Measurements from ENCODE around the gene TTI1.

TTI1 gene

DNA sequence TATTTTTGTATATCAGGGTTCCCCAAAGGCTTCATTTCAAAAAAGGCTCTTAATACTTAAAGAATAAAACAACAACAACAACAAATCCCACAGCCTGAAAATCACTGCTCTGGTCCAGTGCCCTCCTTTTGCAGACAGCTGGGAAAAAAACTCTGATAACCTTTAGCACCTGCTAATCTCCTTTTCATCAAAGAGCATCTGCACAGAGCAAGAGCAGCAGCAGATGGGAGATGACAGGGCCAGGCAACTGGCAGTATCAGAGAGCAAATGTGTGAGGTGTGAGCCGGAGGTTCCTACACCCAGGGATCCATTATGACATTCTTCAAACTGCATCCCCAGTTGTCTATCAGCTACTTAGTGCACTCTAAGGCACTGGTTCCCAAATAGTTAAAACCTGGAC, 25.7 kb downstream of the TTI1 start:
- TF ChIP-seq, protein P1, sequence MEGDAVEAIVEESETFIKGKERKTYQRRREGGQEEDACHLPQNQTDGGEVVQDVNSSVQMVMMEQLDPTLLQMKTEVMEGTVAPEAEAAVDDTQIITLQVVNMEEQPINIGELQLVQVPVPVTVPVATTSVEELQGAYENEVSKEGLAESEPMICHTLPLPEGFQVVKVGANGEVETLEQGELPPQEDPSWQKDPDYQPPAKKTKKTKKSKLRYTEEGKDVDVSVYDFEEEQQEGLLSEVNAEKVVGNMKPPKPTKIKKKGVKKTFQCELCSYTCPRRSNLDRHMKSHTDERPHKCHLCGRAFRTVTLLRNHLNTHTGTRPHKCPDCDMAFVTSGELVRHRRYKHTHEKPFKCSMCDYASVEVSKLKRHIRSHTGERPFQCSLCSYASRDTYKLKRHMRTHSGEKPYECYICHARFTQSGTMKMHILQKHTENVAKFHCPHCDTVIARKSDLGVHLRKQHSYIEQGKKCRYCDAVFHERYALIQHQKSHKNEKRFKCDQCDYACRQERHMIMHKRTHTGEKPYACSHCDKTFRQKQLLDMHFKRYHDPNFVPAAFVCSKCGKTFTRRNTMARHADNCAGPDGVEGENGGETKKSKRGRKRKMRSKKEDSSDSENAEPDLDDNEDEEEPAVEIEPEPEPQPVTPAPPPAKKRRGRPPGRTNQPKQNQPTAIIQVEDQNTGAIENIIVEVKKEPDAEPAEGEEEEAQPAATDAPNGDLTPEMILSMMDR (IDR thresholded peaks at IDR 0.05; ENCODE audit: low read depth, low read length, missing control alignments) = no peak
- no peak for DNase-seq (ENCODE audit: extremely low read depth, low read depth)
- H3K4me3 ChIP-seq (replicated peaks; ENCODE audit: low read depth, low read length) = no peak overlapping the region

DNA sequence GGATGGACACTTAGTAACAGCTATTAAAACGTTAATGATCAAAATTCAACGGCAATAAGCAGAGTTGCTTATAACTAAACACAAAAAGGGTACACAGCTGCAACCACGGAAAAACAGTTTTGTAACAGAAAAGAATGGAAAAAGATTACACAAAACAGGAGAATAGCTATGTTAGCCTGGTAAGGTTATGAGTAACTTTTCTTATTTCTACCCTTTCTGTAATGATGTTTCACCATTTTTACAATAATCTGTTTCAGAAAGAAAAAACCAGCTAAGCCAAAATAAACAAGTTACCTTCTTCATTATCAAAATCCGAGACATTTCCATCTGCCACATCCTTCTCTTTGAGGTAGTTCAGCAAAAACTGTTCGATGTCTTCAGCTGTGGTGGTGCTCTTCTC, 27.4 kb downstream of the TTI1 start:
- no peak overlapping the region for H3K4me3 ChIP-seq (replicated peaks; ENCODE audit: low read depth, low read length)
- no peak for DNase-seq (ENCODE audit: extremely low read depth, low read depth)
- TF ChIP-seq, protein P1 (IDR thresholded peaks at IDR 0.05; ENCODE audit: low read depth, low read length, missing control alignments) = no peak

DNA sequence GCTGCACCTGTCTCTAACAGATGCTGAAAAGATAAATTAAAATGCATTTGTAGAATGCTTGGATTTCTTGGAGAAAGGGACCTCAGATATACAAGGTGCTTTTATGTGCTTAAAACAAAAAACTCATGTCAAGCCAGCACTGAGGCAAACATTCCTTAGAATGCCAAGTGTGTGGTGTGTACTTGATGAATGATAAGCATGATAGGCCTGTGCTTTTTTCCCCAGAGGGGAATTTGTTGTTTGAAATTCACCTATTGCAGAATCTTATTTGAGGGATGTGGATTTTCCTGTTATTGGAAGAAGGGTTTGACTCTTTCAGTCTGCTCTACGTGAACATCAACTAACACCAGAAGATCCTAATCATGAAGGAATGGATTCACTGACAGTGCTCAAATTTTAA, 28.8 kb downstream of the TTI1 start:
- DNase-seq (ENCODE audit: extremely low read depth, low read depth) = no peak
- TF ChIP-seq, protein P1 (IDR thresholded peaks at IDR 0.05; ENCODE audit: low read depth, low read length, missing control alignments) = no peak
- no peak overlapping the region for H3K4me3 ChIP-seq (replicated peaks; ENCODE audit: low read depth, low read length)

DNA sequence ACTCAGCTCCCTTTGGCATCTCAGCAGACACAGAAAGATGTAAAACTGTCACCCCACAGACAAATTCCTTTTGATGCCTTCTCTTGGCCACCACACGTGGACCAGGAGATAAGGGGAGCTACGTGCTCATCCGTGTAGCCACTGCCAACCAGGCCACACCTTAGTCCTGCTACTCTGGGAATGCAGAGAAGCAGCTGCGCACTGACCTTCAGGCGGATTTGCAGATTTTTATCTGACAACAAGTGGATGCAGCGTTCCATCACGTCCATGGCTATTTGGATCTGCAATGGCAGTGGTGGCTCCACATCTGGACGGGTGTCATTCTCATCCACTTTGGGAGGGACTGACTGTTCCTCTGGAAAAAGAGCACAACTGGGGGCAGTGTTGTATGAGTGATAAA, 30.8 kb downstream of the TTI1 start:
- DNase-seq (ENCODE audit: extremely low read depth, low read depth) = no peak
- H3K4me3 ChIP-seq (replicated peaks; ENCODE audit: low read depth, low read length) = no peak overlapping the region
- TF ChIP-seq, protein P1 (IDR thresholded peaks at IDR 0.05; ENCODE audit: low read depth, low read length, missing control alignments) = no peak

DNA sequence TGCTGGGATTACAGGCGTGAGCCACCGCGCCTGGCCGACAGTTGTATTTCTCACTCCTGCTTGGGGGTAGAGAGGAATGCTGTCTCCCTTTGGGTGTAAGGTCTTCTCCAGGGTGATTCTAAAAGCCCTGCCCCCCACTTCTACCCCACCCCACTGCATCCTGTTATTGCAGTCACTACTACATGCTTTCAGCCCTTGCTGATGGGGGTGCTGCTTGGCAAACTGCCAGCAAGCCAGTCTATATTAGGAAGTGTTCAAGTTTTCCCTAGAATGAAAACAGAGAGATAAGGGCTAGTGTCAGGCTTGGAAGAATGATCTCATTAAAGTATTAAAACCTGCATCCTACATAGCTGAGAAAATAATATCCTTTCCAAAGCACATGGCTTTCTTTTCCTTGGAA, 31.3 kb downstream of the TTI1 start:
- TF ChIP-seq, protein P1 (IDR thresholded peaks at IDR 0.05; ENCODE audit: low read depth, low read length, missing control alignments) = no peak
- no peak for DNase-seq (ENCODE audit: extremely low read depth, low read depth)
- H3K4me3 ChIP-seq (replicated peaks; ENCODE audit: low read depth, low read length) = no peak overlapping the region

DNA sequence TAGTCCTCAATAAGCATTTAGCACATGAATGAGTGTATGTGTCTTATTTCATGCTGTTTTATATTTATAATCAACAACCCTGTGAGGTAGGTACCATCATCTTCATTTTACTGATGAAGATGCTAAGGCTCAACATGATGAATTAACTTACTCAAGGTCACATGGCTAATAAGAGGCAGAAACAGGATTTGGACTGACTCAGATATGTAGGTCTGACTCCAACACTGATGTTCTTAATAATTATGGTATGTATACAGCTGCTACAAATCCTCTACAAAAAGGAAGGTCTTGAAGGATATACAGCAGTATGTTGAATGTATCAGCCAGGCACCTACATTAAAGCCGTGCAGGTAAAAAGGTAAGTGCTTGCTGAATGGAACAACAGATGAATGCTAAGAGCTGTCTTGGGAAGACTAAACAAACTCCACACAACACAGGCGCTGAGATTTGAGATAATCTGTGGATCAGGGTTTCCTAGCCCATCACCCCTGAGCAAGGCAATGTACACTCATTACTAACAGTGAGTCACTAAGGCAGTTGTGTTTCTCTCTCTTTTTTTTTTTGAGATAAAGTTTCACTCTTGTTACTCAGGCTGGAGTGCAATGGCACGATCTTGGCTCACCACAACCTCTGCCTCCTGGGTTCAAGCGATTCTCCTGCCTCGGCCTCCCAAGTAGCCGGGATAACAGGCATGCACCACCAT, 31.9 kb downstream of the TTI1 start:
- TF ChIP-seq, protein P1 (IDR thresholded peaks at IDR 0.05; ENCODE audit: low read depth, low read length, missing control alignments) = no peak
- no peak overlapping the region for H3K4me3 ChIP-seq (replicated peaks; ENCODE audit: low read depth, low read length)
- DNase-seq (ENCODE audit: extremely low read depth, low read depth) = no peak

DNA sequence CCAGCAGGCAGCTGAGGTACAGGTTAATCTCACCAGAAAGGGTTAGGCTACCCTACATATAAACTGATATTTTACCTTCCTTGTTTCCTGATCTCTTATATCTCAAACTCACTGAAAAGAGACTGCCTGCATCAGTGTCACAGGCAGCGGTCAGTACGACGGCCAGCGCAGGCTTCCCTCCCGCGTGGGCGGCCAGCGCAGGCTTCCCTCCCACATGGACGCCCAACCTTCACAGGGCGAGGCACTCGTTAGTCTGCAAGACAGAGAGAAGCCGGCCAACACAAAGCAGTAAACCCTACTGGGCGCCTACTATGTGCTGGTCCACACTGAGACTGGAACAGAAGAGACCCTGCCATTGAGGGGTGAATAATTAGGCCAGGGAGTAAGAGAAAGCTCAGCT, 33.0 kb downstream of the TTI1 start:
- TF ChIP-seq, protein P1 (IDR thresholded peaks at IDR 0.05; ENCODE audit: low read depth, low read length, missing control alignments) = no peak
- DNase-seq (ENCODE audit: extremely low read depth, low read depth) = no peak
- H3K4me3 ChIP-seq (replicated peaks; ENCODE audit: low read depth, low read length) = no peak overlapping the region
